ENCODE results near the gene LRRC37A3.
"Not testable (repeated sequence)": the region's sequence is repeated elsewhere in the genome, so short reads cannot be mapped to it uniquely, and the experiment has no call there.

LRRC37A3 gene

DNA sequence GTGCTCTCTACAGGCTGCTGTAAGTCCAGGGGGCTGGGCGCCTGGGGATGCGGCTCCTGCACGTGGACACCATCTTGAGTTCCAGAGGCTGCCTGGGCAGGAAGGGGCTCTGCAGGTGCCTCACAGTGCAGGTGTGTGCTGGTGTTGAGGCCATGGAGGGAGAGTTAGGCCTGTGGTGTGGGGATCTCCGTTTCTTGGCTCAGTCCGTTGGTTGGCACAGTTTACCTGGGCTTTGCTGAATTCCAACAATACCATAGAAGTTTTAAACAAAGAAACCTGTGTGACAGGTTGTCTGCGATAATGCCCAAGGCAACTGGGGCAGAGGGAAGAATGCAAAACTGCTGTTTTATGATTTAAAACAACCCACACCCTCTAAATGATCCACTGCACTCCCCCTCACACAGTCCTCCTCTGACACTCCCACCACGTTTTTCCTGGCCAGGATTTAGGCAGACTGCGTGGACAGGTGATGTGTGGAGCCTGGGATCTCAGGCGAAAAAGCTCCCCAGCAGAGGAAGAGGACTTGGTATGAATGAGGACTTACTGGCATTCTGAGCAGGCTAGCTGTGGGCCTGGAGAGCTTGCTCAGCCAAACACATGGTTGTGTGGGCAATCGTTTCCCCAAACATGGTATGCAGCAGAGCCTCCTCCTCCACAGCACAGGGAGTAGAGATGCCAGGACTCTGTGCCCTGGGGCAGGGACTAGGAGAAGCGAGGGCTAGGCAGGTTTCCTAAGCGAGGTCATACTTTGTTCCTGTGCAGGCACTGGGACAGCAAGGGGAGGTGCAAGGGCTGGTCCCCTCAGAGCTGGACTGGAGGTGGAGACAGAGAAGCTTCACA is 104.1 kb downstream of the LRRC37A3 start:
- H3K4me1 ChIP-seq (ENCODE audit: control insufficient read depth, insufficient read depth, low read length); H3K4me3 ChIP-seq (ENCODE audit: low read length); H3K27me3 ChIP-seq (ENCODE audit: control insufficient read depth, insufficient read depth, low read length); H3K36me3 ChIP-seq (ENCODE audit: control insufficient read depth, insufficient read depth, low read length); H3K9ac ChIP-seq (ENCODE audit: low read length); H3K9me3 ChIP-seq (ENCODE audit: control insufficient read depth, low read length): not testable (repeated sequence)

DNA sequence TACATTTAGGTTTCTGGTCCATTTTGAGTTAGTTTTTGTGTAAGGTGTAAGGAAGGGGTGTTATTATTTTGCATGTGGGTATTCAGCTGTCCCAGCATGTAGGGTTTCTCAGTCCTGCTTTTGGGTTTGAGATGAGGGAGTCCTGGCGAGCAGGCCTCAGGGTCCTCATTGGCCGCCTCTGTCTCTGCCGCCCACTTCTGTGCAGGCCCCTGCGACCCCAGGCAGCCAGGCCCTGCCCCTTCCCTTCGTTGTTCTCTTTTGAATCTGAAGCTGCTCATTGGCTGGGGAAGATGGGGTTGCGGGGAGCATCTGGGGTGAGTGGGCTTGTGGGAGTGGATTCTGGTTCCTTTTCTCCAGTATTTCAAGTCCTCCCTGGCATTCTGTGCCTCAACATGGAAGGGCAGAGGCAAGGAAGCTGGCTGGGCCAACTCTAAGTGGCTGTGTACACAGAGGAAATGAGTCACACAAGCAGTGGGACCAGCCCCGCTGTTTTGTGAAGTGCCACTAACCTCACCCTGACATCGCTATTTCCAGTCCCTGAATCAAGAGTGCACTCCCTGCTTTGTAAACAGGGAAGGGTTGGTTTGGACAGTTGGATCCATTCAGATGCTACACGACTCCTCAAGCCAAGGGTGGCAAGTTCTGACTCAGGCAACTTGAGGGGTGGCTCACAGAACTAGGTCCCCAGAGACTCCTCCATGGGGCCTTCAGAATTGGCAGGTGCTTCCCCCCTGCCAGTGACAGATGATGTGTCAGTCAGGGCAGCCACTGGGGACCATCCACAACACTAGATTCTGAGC is 110.9 kb downstream of the LRRC37A3 start:
- H3K27me3 ChIP-seq (ENCODE audit: control insufficient read depth, insufficient read depth, low read length); H3K36me3 ChIP-seq (ENCODE audit: control insufficient read depth, insufficient read depth, low read length); H3K4me1 ChIP-seq (ENCODE audit: control insufficient read depth, insufficient read depth, low read length); H3K4me3 ChIP-seq (ENCODE audit: low read length); H3K9me3 ChIP-seq (ENCODE audit: control insufficient read depth, low read length); H3K9ac ChIP-seq (ENCODE audit: low read length): not testable (repeated sequence)

Data from mucosa of stomach (tissue), 1 donor.